Endodermal cell (in vitro differentiated cells): ENCODE results near the gene TGM3. TPM values are rescaled to one million over a fixed set of nuclear protein-coding genes. Genes with fewer than 3 reads are reported as not detected.
A peak's percentile ranks its signal among the peaks of the same experiment; 100 is the strongest.

Source experiments
- DNase-seq: peaks from one replicate; pipeline ENCODE4 v3.0.0-alpha.2; 2017
- H3K27ac ChIP-seq: 2 replicates; pipeline ENCODE4 v1.5.1; 2013; ENCODE audit warnings: mild to moderate bottlenecking, low read depth, low read length, moderate library complexity
- H3K27me3 ChIP-seq: 2 replicates; pipeline ENCODE4 v1.6.1; 2013; ENCODE audit warnings: mild to moderate bottlenecking, low read length, moderate library complexity; ENCODE audit not compliant: insufficient read depth, control insufficient read depth, poor library complexity, severe bottlenecking
- H3K36me3 ChIP-seq: 2 replicates; pipeline ENCODE4 v1.7.0; 2013; ENCODE audit warnings: mild to moderate bottlenecking, low read length, moderate library complexity; ENCODE audit not compliant: control insufficient read depth, insufficient read depth
- H3K4me1 ChIP-seq: one replicate; pipeline ENCODE4 v1.7.0; 2013; ENCODE audit warnings: low read length; ENCODE audit not compliant: control insufficient read depth, insufficient read depth
- H3K4me3 ChIP-seq: 2 replicates; pipeline ENCODE4 v1.5.1; 2013; ENCODE audit warnings: mild to moderate bottlenecking, low read length, moderate library complexity
- H3K9ac ChIP-seq: 2 replicates; pipeline ENCODE4 v1.6.1; 2013; ENCODE audit warnings: mild to moderate bottlenecking, low read length, moderate library complexity; ENCODE audit not compliant: poor library complexity, severe bottlenecking; ENCODE audit errors: extremely low read depth
- H3K9me3 ChIP-seq: 2 replicates; pipeline ENCODE4 v1.6.1; 2013; ENCODE audit warnings: mild to moderate bottlenecking, low read length, moderate library complexity; ENCODE audit not compliant: control insufficient read depth
- H3K27ac Mint-ChIP-seq: 2 replicates; pipeline ENCODE4 v1.8.0; 2020; ENCODE audit warnings: mixed read lengths
- H3K27me3 Mint-ChIP-seq: 2 replicates; pipeline ENCODE4 v1.8.0; 2021; ENCODE audit warnings: mild to moderate bottlenecking, mixed read lengths; ENCODE audit not compliant: insufficient read depth
- H3K36me3 Mint-ChIP-seq: 2 replicates; pipeline ENCODE4 v1.8.0; 2020; ENCODE audit warnings: low read depth, mixed read lengths
- H3K4me1 Mint-ChIP-seq: 2 replicates; pipeline ENCODE4 v1.8.0; 2020; ENCODE audit warnings: mixed read lengths
- H3K4me3 Mint-ChIP-seq: 2 replicates; pipeline ENCODE4 v1.8.0; 2020; ENCODE audit warnings: mild to moderate bottlenecking, moderate library complexity, mixed read lengths
- H3K9me3 Mint-ChIP-seq: 2 replicates; pipeline ENCODE4 v1.8.0; 2020; ENCODE audit warnings: mild to moderate bottlenecking, mixed read lengths
- WGBS, 2 experiments: methylation state at CpG; one replicate each; pipeline versions ENCODE4 v1.1.5 to v1.1.7; 2013; ENCODE audit warnings: missing lambda C conversion rate in 2 of 2, mixed read lengths in 1 of 2; ENCODE audit not compliant: insufficient coverage in 1 of 2, insufficient read length in 1 of 2; 5-methylcytosine and 5-hydroxymethylcytosine counted together
- total RNA-seq, 2 donors: library from RNA; stranded (reverse); fragmentation: NEBNext Ultra II Directional in 1 of 2; extraction: Animal tissue kit (Norgen Biotek cat#: 25700) in 1 of 2; gene quantifications; 2 replicates in 1 of 2; 3 replicates in 1 of 2; pipeline ENCODE4 v1.2.1, GENCODE V29; 2021
- TF ChIP-seq, protein P1 (sequence below): fragments of 200-600 bp; sonication (generic); conservative IDR thresholded peaks from 2 replicates; pipeline ENCODE4 v1.5.0; 2021; ENCODE audit warnings: antibody characterized with exemption, mild to moderate bottlenecking

TGM3 gene
- total RNA-seq, 2 donors from 2014 or later: 0.29 to 0.38 TPM

GRCh38 chr20:2313316-2313715 lies 17.5 kb downstream of the TGM3 start:
- TF ChIP-seq, protein P1, sequence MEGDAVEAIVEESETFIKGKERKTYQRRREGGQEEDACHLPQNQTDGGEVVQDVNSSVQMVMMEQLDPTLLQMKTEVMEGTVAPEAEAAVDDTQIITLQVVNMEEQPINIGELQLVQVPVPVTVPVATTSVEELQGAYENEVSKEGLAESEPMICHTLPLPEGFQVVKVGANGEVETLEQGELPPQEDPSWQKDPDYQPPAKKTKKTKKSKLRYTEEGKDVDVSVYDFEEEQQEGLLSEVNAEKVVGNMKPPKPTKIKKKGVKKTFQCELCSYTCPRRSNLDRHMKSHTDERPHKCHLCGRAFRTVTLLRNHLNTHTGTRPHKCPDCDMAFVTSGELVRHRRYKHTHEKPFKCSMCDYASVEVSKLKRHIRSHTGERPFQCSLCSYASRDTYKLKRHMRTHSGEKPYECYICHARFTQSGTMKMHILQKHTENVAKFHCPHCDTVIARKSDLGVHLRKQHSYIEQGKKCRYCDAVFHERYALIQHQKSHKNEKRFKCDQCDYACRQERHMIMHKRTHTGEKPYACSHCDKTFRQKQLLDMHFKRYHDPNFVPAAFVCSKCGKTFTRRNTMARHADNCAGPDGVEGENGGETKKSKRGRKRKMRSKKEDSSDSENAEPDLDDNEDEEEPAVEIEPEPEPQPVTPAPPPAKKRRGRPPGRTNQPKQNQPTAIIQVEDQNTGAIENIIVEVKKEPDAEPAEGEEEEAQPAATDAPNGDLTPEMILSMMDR: no peak
- Histone ChIP-seq H3K27me3 (no peaks in the 10 kb centered on the region), H3K9me3 (no peaks in the 10 kb centered on the region), H3K36me3 (no peaks in the 10 kb centered on the region), H3K27ac (no peak overlapping the region), H3K4me3 (no peak overlapping the region), H3K4me1 (no peaks in the 10 kb centered on the region), H3K9ac (no peak overlapping the region)
- no peak overlapping the region for H3K4me3 Mint-ChIP-seq
- no peak overlapping the region for H3K27ac Mint-ChIP-seq
- H3K27me3 Mint-ChIP-seq: no peaks in the 10 kb centered on the region
- DNase-seq: no peak
- H3K4me1 Mint-ChIP-seq: no peaks in the 10 kb centered on the region
- no peaks in the 10 kb centered on the region for H3K36me3 Mint-ChIP-seq
- H3K9me3 Mint-ChIP-seq: no peaks in the 10 kb centered on the region
- WGBS, 2 experiments: 88 to 100% methylated on average over 1 to 3 of the region's 3 CpGs

- no peak overlapping the region for H3K9ac ChIP-seq
- H3K9me3 ChIP-seq: no peaks in the 10 kb centered on the region
- TF ChIP-seq, protein P1: no peak
- no peak overlapping the region for H3K4me3 ChIP-seq
- 74 to 82% methylated on average over 8 of the region's 8 CpGs for WGBS, 2 experiments
- DNase-seq: no peak
- H3K4me1 ChIP-seq: no peaks in the 10 kb centered on the region
- Mint-ChIP-seq H3K36me3 (no peaks in the 10 kb centered on the region), H3K4me3 (no peak overlapping the region), H3K27me3 (no peaks in the 10 kb centered on the region), H3K27ac (peak overlapping the region; percentile 17), H3K4me1 (no peaks in the 10 kb centered on the region), H3K9me3 (no peaks in the 10 kb centered on the region)
- H3K36me3 ChIP-seq: no peaks in the 10 kb centered on the region
- H3K27me3 ChIP-seq: no peaks in the 10 kb centered on the region
- no peak overlapping the region for H3K27ac ChIP-seq
Measured at GRCh38 chr20:2314759-2315439, 19.1 kb downstream of the TGM3 start.

DNA sequence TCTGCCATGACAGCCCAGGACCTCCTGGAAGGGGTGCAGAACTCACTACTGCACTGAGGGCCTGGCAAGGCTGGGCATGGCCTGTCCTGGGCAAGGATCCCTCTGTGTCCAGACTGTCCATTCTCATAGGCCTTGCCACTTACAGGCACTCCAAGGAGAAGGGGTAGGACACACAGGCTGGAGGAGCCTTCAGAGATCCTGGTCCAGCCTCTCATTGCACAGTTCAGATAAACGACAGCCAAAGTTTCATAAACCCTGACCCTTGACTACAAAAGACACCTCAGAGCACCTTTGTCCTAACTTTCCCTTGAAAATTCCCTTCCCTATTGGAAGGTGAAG lies 19.6 kb downstream of the TGM3 start:
- no peak overlapping the region for H3K4me3 Mint-ChIP-seq
- H3K27me3 ChIP-seq: no peaks in the 10 kb centered on the region
- no peaks in the 10 kb centered on the region for H3K9me3 Mint-ChIP-seq
- H3K9me3 ChIP-seq: no peaks in the 10 kb centered on the region
- H3K36me3 Mint-ChIP-seq: no peaks in the 10 kb centered on the region
- H3K27ac Mint-ChIP-seq: no peak overlapping the region
- no peak for DNase-seq
- H3K27me3 Mint-ChIP-seq: no peaks in the 10 kb centered on the region
- TF ChIP-seq, protein P1: no peak
- no peak overlapping the region for H3K9ac ChIP-seq
- no peak overlapping the region for H3K4me3 ChIP-seq
- H3K27ac ChIP-seq: no peak overlapping the region
- WGBS, 2 experiments: 96% methylated on average over 1 of the region's 1 CpG; no CpG with 5 or more reads in 1 of the 2 experiments
- H3K36me3 ChIP-seq: no peaks in the 10 kb centered on the region
- no peaks in the 10 kb centered on the region for H3K4me1 Mint-ChIP-seq
- no peaks in the 10 kb centered on the region for H3K4me1 ChIP-seq
